IMR-90 (cell line): ENCODE results near the gene NTSR1. TPM values are rescaled to one million over a fixed set of nuclear protein-coding genes. Genes with fewer than 3 reads are reported as not detected.

Experiments
- ATAC-seq: fragments of 200-7000 bp; cut with Tn5 transposase; 2 replicates; pipeline ENCODE4 v1.9.1; 2020; ENCODE audit warnings: low read depth, mild to moderate bottlenecking, moderate library complexity
- BruUV-seq: library from RNA; stranded (reverse); fragments of 400-500 nt; replicated peaks from 2 replicates; lab custom pipeline; 2021; lab: Mats Ljungman, UMichigan
- CTCF ChIA-PET: fragments of 300-600 bp; formaldehyde crosslinking; extraction: SDS; loops from one replicate; lab custom pipeline; 2021; ENCODE audit warnings: antibody characterized with exemption; lab: Yijun Ruan, JAX
- POLR2A ChIA-PET: fragments of 300-600 bp; sonication (Branson Sonifier 250); formaldehyde crosslinking; loops from one replicate; lab custom pipeline; 2022; ENCODE audit warnings: antibody characterized with exemption; ENCODE audit not compliant: unreplicated experiment; lab: Charles Lee
- DNase-seq: peaks from one replicate; pipeline ENCODE4 v3.0.0; 2013
- H2AFZ ChIP-seq: replicated peaks from 2 replicates; pipeline ENCODE3; 2013; ENCODE audit warnings: low read length, mild to moderate bottlenecking; ENCODE audit not compliant: poor library complexity
- H2AK5ac ChIP-seq: 2 replicates; pipeline ENCODE4 v1.6.1; 2013; ENCODE audit warnings: low read depth, low read length, inconsistent platforms
- H2AK9ac ChIP-seq: replicated peaks from 2 replicates; pipeline ENCODE3; 2013; ENCODE audit warnings: mild to moderate bottlenecking, low read depth, low read length, moderate library complexity; ENCODE audit not compliant: poor library complexity
- H2BK120ac ChIP-seq: 2 replicates; pipeline ENCODE4 v1.6.1; 2013; ENCODE audit warnings: low read depth, low read length, inconsistent platforms
- H2BK15ac ChIP-seq: 3 replicates; pipeline ENCODE4 v1.6.1; 2013; ENCODE audit warnings: low read depth, low read length, inconsistent platforms
- H2BK20ac ChIP-seq: 2 replicates; pipeline ENCODE4 v1.6.1; 2013; ENCODE audit warnings: low read depth, mild to moderate bottlenecking, inconsistent platforms, low read length, moderate library complexity
- H2BK5ac ChIP-seq: 2 replicates; pipeline ENCODE4 v1.6.1; 2013; ENCODE audit warnings: mild to moderate bottlenecking, low read depth, low read length, inconsistent platforms; ENCODE audit not compliant: poor library complexity, severe bottlenecking
- H3K14ac ChIP-seq: replicated peaks from 2 replicates; pipeline ENCODE4 v1.6.1; 2013; ENCODE audit warnings: low read depth, low read length, inconsistent platforms
- H3K18ac ChIP-seq: 2 replicates; pipeline ENCODE4 v1.6.1; 2013; ENCODE audit warnings: low read depth, low read length, control low read depth
- H3K23ac ChIP-seq: 2 replicates; pipeline ENCODE4 v1.6.1; 2013; ENCODE audit warnings: low read depth, low read length, inconsistent platforms
- H3K27ac ChIP-seq: 2 replicates; pipeline ENCODE4 v1.5.1; 2013; ENCODE audit warnings: mild to moderate bottlenecking, control low read depth, low read length; ENCODE audit not compliant: insufficient read depth
- H3K27me3 ChIP-seq: 2 replicates; pipeline ENCODE4 v1.6.1; 2013; ENCODE audit warnings: low read length; ENCODE audit not compliant: control insufficient read depth, insufficient read depth
- H3K36me3 ChIP-seq: 2 replicates; pipeline ENCODE4 v1.6.1; 2013; ENCODE audit warnings: low read length, mixed read lengths; ENCODE audit not compliant: control insufficient read depth, insufficient read depth
- H3K4ac ChIP-seq: 2 replicates; pipeline ENCODE4 v1.6.1; 2013; ENCODE audit warnings: low read depth, low read length, inconsistent platforms
- H3K4me1 ChIP-seq: 2 replicates; pipeline ENCODE4 v1.6.1; 2013; ENCODE audit warnings: low read length, mixed read lengths; ENCODE audit not compliant: control insufficient read depth, insufficient read depth
- H3K4me2 ChIP-seq: 2 replicates; pipeline ENCODE4 v1.6.1; 2013; ENCODE audit warnings: low read depth, mild to moderate bottlenecking, control low read depth, low read length, moderate library complexity
- H3K4me3 ChIP-seq: 2 replicates; pipeline ENCODE4 v1.5.1; 2013; ENCODE audit warnings: low read depth, mild to moderate bottlenecking, control low read depth, low read length, moderate library complexity; ENCODE audit not compliant: insufficient read depth
- H3K56ac ChIP-seq: 2 replicates; pipeline ENCODE4 v1.6.1; 2013; ENCODE audit warnings: low read length, inconsistent platforms; ENCODE audit not compliant: insufficient read depth; ENCODE audit errors: extremely low read depth
- H3K79me1 ChIP-seq, 2 experiments: 2 replicates each; pipeline ENCODE4 v1.6.1; 2013; ENCODE audit warnings: low read length in 2 of 2, inconsistent platforms in 1 of 2, low read depth in 1 of 2
- H3K9ac ChIP-seq: 2 replicates; pipeline ENCODE4 v1.6.1; 2013; ENCODE audit warnings: low read depth, low read length, control low read depth
- H3K9me1 ChIP-seq: 2 replicates; pipeline ENCODE4 v1.6.1; 2013; ENCODE audit warnings: low read length, inconsistent platforms; ENCODE audit not compliant: insufficient read depth
- H3K9me3 ChIP-seq: 2 replicates; pipeline ENCODE4 v1.6.1; 2013; ENCODE audit warnings: low read length; ENCODE audit not compliant: control insufficient read depth, insufficient read depth
- H4K20me1 ChIP-seq: 2 replicates; pipeline ENCODE4 v1.6.1; 2013; ENCODE audit warnings: low read length, inconsistent platforms; ENCODE audit not compliant: insufficient read depth
- H4K5ac ChIP-seq: 2 replicates; pipeline ENCODE4 v1.6.1; 2013; ENCODE audit warnings: mild to moderate bottlenecking, low read depth, low read length, control low read depth
- H4K8ac ChIP-seq, 2 experiments: 2 replicates each; pipeline ENCODE4 v1.6.1; 2013; ENCODE audit warnings: low read depth in 2 of 2, low read length in 2 of 2, control low read depth in 1 of 2, inconsistent platforms in 1 of 2
- H4K91ac ChIP-seq: 2 replicates; pipeline ENCODE4 v1.6.1; 2013; ENCODE audit warnings: low read depth, low read length, inconsistent platforms; ENCODE audit not compliant: insufficient read depth
- CTCF ChIP-seq: conservative IDR thresholded peaks from 2 replicates; pipeline ENCODE4 v1.5.1; 2012; ENCODE audit warnings: mild to moderate bottlenecking, low read depth, low read length, improper control_type of control experiment
- ELK1 ChIP-seq: fragments of 150-350 bp; IDR thresholded peaks from 2 replicates; pipeline ENCODE4 v1.6.1; 2016; ENCODE audit warnings: low read depth, mild to moderate bottlenecking, low read length, moderate library complexity, borderline replicate concordance
- FOS ChIP-seq: fragments of 150-350 bp; IDR thresholded peaks from 2 replicates; pipeline ENCODE4 v1.6.1; 2016; ENCODE audit warnings: low read depth, low read length
- MAZ ChIP-seq: IDR thresholded peaks from 2 replicates; pipeline ENCODE4 v1.6.1; 2012; ENCODE audit warnings: low read depth, mild to moderate bottlenecking, low read length, improper control_type of control experiment, moderate library complexity, borderline replicate concordance
- MXI1 ChIP-seq: IDR thresholded peaks from 2 replicates; pipeline ENCODE4 v1.6.1; 2012; ENCODE audit warnings: low read depth, mild to moderate bottlenecking, low read length, moderate library complexity, borderline replicate concordance
- NFE2L2 ChIP-seq: fragments of 150-350 bp; IDR thresholded peaks from 2 replicates; pipeline ENCODE4 v1.6.1; 2016; ENCODE audit warnings: low read depth, mild to moderate bottlenecking, low read length
- POLR2A ChIP-seq: IDR thresholded peaks from 2 replicates; pipeline ENCODE4 v1.6.1; 2012; ENCODE audit warnings: mild to moderate bottlenecking, low read depth, low read length
- RAD21 ChIP-seq: IDR thresholded peaks from 2 replicates; pipeline ENCODE4 v1.6.1; 2012; ENCODE audit warnings: low read length, improper control_type of control experiment
- RCOR1 ChIP-seq: IDR thresholded peaks from 2 replicates; pipeline ENCODE4 v1.6.1; 2012; ENCODE audit warnings: mild to moderate bottlenecking, low read length, improper control_type of control experiment; ENCODE audit not compliant: insufficient replicate concordance
- RFX5 ChIP-seq: IDR thresholded peaks from 2 replicates; pipeline ENCODE4 v1.8.0; 2012; ENCODE audit warnings: low read depth, mild to moderate bottlenecking, low read length, moderate library complexity
- SMC3 ChIP-seq: fragments of 150-350 bp; IDR thresholded peaks from 2 replicates; pipeline ENCODE4 v1.6.1; 2016; ENCODE audit warnings: low read depth, mild to moderate bottlenecking, antibody characterized with exemption, low read length, moderate library complexity
- WGBS, 2 experiments: methylation state at CpG; one replicate each; pipeline versions ENCODE4 v1.1.5 to v1.1.7; 2013; ENCODE audit warnings: missing lambda C conversion rate in 2 of 2; ENCODE audit not compliant: insufficient read length in 1 of 2; ENCODE audit errors: extremely low coverage in 2 of 2; 5-methylcytosine and 5-hydroxymethylcytosine counted together
- dilution Hi-C: fragments of 300-500 bp; cut with HindIII; formaldehyde crosslinking; loops from one replicate; pipeline ENCODE4 v1.14.3; 2018; ENCODE audit warnings: low sequenced_read_pairs; ENCODE audit not compliant: unreplicated experiment
- in situ Hi-C: fragments of 300-500 bp; cut with MboI; formaldehyde crosslinking; loops from 3 replicates; pipeline ENCODE4 v1.14.3; 2019; ENCODE audit warnings: low sequenced_read_pairs, inconsistent platforms, mixed read lengths
- intact Hi-C: fragments of 100-400 bp; cut with micrococcal nuclease; formaldehyde crosslinking; loops from 2 replicates; pipeline ENCODE4 v1.10.0; 2022
- polyA plus RNA-seq, 3 experiments: library from polyadenylated mRNA; depleted of rRNA; stranded (reverse); fragments of >200 nt; gene quantifications; 2 replicates each; pipeline ENCODE4 v1.2.3, GENCODE V29; 2012; ENCODE audit warnings: low replicate concordance in 1 of 3
- total RNA-seq: library from RNA; depleted of rRNA; stranded (reverse); fragments of >200 nt; gene quantifications from 2 replicates; pipeline ENCODE4 v1.2.3, GENCODE V29; 2012
- TF ChIP-seq, protein P1 (sequence below): fragments of 150-350 bp; IDR thresholded peaks from 2 replicates; pipeline ENCODE4 v1.6.1; 2017; ENCODE audit warnings: mild to moderate bottlenecking, antibody characterized with exemption, low read length, low read depth

Gene NTSR1
- total and polyA plus RNA-seq, 2 of the 4 experiments (the other 2 are of a cell fraction), result 0.54 to 1.8 TPM

DNA sequence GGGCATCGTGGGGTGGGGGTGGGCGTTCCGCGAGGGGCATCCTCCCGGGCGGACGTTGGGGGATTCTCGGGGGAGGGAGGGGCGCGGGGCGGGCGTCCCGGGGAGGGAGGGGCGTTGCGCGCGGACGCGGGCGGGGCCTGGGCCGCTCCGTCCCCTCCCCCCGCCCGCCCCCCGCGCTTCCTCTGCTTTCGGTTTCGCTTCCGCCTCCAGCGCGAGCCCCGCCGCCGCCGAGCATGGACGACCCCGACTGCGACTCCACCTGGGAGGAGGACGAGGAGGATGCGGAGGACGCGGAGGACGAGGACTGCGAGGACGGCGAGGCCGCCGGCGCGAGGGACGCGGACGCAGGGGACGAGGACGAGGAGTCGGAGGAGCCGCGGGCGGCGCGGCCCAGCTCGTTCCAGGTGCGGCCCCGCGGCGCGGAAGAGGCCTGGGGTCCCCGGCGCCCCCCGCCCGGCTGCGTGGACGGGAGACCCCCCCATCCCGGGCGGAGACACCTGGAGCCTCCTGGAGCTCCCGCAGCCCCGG, 96.1 kb downstream of the NTSR1 start, which contains the start of gene OGFR (continued):
- TF ChIP-seq NFE2L2, result no peak
- TF ChIP-seq RFX5, result no peak

GRCh38 chr20:62805155-62805710, 96.6 kb downstream of the NTSR1 start:
- POLR2A ChIA-PET, result no interaction called here
- Histone ChIP-seq H3K36me3 (peaks cover 37% of the 10 kb centered on the region), H3K23ac (peak overlapping the region; percentile 68), H4K5ac (0 out of 2 replicates have a peak overlapping the region, but pooled peaks have one; percentile 9), H3K4me1 (peaks cover 10% of the 10 kb centered on the region), H3K9ac (peak overlapping the region; percentile 100), H2AK5ac (peak overlapping the region; percentile 51), H4K20me1 (peaks cover 43% of the 10 kb centered on the region), H2AK9ac (peak overlapping the region; percentile 99), H3K18ac (no peak overlapping the region; the same call in 1 of the 2 replicates), H3K4ac (peak overlapping the region; percentile 79), H3K9me3 (no peaks in the 10 kb centered on the region), H2BK20ac (no peak overlapping the region), H3K79me1 (peaks cover 18 to 45% of the 10 kb centered on the region in 2 experiments), H3K4me3 (peak overlapping the region; percentile 100), H3K4me2 (peak overlapping the region; percentile 94), H4K8ac (peak overlapping the region; percentile 35 to 99; a peak in 2 of 4 replicates), H2BK5ac (peak overlapping the region; percentile 96), H4K91ac (peak overlapping the region; percentile 28; the same call in 1 of the 2 replicates), H3K27me3 (no peaks in the 10 kb centered on the region), H2BK120ac (0 out of 2 replicates have a peak overlapping the region, but pooled peaks have one; percentile 8), H3K56ac (peak overlapping the region; percentile 32; the same call in 1 of the 2 replicates), H3K9me1 (no peaks in the 10 kb centered on the region), H2AFZ (peak overlapping the region; percentile 82), H3K27ac (peak overlapping the region; percentile 100), H2BK15ac (no peak overlapping the region), H3K14ac (peak overlapping the region; percentile 81)
- DNase-seq (no peak), ATAC-seq (peak; percentile 38)
- dilution Hi-C loops (no loop called here), in situ Hi-C loops (no loop called here), intact Hi-C loops (loop anchor here (5.0 kb wide), 1 partner anchor 202 kb away; the partner anchor contains the start of gene BHLHE23)
- WGBS, 2 experiments, result 0% methylated on average over 26 of the region's 58 CpGs; no CpG with 5 or more reads in 1 of the 2 experiments
- BruUV-seq, result no TSS peak
- CTCF ChIA-PET, result no interaction called here
- TF ChIP-seq CTCF (no peak), POLR2A (no peak), RCOR1 (no peak), MXI1 (no peak), ELK1 (no peak), SMC3 (no peak; the same call in 1 of the 2 replicates), RAD21 (no peak), FOS (no peak), MAZ (no peak)
- TF ChIP-seq, protein P1, sequence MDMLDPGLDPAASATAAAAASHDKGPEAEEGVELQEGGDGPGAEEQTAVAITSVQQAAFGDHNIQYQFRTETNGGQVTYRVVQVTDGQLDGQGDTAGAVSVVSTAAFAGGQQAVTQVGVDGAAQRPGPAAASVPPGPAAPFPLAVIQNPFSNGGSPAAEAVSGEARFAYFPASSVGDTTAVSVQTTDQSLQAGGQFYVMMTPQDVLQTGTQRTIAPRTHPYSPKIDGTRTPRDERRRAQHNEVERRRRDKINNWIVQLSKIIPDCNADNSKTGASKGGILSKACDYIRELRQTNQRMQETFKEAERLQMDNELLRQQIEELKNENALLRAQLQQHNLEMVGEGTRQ, result no peak
